ENCODE measurements around the gene MMP24OS.
"Not testable (repeated sequence)": the region's sequence is repeated elsewhere in the genome, so short reads cannot be mapped to it uniquely, and the experiment has no call there.

Gene MMP24OS

DNA sequence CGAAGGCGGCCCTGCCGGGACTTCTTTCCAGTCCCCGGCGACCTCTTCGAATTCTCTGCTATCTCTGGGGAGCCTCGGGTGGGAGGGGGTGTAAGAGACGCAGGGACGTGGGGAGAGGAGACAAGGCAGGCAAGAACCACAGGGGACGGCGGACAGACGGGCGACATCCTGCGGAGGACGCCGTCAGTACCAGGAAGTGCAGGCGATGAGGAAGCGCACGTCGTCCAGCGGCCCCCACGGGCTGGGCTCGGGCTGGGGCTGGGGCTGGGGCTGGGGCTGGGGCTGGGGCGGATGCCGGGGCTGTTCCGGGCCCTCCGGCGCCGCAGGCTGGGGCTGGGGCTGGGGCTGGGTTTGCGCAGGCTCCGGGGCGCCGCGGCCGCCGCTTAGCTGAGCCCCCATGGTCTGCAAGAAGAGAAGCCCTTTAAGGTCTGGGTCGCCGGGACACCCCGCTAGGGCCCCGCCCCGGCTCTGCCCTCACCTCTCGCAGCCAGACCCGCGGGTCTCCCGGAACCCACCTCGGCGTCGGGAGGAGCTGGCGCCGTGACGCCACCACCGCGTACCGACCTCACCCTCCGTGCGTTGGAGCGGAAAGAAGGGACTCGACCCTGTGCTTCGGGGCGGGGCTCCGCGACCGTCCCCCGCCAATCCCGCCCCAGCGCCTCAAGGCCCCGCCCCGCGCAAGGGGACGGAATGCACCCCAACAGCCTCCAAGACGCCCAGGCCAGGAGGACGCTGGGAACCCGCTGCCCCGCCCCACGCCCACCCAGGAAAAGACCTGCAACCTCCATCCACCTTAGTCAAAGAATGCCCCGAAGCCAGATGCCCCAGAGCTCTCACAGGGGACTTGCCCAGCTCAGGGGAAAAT, at the start of gene MMP24OS:
MMP24OS (minus strand) TSS at position 592 of the 865 bp plus-strand sequence; CDS start at position 399, 193 bp downstream.
- peak; percentile 55 for DNase-seq (ENCODE audit: low read depth)

DNA sequence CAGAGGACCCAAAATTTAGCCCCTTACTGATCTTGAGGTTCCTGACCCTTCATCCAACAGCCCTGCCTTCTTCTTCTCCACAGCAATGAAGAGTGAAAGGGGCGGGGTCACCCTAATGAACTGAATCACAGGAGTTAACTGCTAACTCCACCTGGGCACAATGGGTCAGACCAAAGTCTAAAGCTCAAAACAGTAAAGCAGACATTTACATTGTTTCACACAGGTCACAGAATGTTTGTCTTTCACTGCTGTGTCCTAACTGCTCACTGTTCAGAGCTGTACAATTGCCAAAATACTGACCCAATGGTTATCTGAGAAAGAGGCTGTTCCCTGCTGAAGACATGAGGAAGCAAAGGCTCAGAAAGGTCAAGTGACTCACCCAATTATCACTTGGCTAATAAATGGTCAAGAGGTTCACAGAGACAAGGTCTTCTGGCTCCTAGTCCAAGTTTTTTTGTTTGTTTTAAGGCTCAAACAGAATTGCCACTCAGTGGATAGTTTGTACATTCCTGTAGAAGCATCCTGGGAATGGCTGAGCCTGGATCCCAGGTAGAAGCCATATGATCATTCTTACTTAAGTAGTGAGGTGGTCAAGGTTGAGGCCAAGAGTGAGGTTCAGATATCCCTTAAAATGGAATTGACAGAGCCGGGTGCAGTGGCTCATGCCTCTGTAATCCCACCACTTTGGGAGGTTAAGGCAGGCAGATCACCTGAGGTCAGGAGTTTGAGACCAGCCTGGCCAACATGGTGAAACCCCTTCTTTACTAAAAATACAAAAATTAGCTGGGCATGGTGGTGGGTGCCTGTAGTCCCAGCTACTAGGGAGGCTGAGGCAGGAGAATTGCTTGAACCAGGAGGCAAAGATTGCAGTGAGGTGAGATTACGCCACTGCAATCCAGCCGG, 49.4 kb upstream of the MMP24OS start:
- peak; percentile 84 for DNase-seq (ENCODE audit: low read depth)

DNA sequence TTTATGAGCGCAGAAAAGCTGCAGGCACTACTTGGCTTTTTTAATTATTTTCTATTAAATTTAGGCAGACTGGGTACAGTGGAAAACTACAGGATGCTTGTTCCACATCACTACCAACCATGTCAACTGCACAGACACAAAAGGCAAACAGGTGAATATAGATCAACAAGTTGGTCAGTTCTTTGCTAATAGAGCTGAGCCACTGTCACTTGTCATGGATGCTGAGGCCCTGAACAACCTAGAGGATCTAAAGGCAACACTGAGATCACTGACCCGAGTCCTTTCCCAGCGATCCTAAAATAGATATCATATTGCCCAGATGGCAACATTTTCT, 48.8 kb upstream of the MMP24OS start:
- DNase-seq (ENCODE audit: low read depth): no peak

DNA sequence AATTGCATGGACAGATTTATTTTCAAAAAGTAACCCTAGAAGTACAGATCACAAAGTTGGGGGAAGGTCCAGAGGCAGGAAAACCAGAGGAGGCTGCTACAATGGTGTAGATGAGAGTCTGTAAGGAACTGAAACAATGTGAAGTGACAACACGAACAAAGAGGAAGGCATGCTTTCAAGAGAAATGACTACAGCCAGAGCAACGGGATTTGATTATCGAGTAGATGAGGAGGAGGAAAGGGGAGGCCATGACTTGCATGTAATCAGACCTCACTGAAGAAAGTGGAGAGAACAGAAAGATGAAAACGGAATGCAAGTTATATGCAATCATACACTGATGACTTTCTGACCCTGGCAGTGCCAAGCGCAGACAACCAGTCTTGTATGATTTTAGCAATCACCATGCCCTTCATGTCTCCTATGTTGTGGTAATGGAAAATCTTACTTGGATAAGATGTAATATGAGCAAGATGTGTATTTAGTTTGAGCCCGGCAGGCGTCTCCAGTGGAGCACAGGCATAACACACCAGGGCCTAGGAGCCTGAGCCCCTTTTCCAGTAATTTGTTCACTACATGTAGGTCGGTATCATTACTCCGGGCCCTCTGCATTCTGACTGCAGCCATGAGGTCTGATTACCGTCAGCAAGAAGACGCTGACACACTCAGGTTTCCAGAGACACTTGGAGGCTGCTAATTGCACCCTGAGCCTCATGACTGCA, 48.3 kb upstream of the MMP24OS start:
- DNase-seq (ENCODE audit: low read depth): no peak

DNA sequence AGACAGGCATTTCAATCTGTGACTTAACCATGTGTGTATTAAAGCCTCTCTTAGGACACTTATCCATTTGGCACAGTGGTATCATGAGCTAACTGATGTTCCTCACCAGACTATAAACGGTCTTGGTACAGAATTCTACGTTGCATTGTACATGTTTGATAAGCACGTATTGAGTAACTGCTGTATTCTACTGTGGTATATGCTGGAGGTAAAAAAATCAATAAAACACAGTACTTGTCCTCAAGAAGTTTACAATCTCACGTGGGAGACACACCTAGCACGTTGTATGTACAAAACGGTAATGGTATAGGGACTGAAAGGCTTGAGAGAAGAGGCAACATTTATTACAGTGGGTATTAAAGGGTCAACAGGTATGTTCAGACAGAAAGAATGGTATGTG, 47.5 kb upstream of the MMP24OS start:
- DNase-seq (ENCODE audit: low read depth): no peak

DNA sequence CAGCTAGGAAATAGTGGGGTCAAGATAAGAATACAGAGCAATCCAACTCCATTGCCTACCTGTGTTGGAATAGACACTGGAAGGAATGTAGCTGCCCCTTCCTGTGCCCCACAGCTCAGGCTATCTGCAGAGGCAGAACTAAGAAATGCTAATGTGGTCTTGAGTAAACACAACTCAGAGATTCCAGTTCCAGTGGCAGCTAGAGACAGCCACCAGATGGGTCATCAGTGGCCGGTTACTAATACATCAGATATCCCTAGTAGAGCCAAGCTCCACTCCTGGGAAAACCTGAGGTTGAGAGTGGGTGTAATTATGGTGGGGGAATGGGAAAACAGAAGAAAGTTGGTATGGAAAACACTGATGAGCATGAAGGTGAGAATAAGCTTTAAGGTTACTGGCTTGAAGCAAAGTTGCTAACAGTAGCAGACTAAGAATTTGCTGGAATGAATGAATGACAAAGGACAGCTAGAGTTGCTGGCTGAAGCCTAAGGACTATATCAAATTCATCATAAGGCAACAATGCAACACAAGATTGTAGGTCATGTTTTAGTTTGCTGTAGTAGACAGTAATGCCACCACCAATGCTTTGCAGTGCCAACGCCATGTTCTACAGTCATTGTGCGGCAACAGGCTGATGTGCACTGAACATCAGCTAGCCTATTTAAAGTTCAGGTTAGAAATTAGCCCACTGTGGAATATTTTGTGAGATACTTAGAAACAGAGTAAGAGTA, 42.6 kb upstream of the MMP24OS start:
- peak; percentile 70 for DNase-seq (ENCODE audit: low read depth)

DNA sequence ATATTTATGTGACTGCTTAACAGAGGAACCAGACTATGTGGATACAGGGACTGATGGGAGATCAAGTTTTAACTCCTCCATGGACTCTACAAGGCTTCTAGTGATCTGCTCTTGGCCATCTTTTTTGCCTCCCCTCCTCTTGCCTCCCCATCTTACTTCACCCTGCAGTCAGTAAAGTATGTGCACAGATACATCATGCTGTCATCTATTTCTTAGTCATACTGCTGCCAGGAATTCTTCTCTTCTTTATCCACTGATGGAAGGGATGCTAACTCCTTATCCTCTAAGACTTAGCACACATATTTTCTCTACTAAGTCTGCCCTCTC, 41.9 kb upstream of the MMP24OS start:
- peak; percentile 51 for DNase-seq (ENCODE audit: low read depth)

DNA sequence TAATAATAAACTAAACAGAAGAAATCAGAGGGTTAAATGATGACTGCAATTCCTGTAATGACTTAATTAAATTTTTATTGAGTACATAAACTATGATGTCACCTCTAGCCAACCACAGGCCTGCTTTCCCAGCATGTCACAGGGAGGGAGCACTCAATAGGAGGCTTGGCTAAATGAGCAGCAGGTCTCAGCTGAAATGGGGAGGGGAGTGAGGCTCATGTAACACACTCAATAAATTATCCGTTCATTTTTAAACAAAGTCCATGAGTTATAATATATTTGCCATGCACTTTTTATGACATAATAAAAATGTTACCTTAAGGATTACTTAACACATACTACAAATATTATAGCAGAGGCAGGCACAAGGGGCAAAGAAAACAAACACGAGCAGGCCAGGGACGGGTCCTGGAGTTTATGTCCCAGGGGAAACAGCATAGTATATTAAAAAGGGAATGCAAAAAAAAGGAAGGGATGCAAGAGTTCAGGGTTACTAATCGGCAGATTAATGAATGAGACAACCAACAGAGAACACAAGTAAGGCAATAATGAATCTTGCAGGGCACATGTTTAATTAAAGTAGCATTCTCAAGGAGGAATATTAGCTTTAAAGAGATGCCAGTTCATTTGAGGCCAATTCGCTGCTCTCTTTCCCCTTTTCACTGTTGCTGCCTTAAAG, 41.4 kb upstream of the MMP24OS start:
- peak; percentile 47 for DNase-seq (ENCODE audit: low read depth)

DNA sequence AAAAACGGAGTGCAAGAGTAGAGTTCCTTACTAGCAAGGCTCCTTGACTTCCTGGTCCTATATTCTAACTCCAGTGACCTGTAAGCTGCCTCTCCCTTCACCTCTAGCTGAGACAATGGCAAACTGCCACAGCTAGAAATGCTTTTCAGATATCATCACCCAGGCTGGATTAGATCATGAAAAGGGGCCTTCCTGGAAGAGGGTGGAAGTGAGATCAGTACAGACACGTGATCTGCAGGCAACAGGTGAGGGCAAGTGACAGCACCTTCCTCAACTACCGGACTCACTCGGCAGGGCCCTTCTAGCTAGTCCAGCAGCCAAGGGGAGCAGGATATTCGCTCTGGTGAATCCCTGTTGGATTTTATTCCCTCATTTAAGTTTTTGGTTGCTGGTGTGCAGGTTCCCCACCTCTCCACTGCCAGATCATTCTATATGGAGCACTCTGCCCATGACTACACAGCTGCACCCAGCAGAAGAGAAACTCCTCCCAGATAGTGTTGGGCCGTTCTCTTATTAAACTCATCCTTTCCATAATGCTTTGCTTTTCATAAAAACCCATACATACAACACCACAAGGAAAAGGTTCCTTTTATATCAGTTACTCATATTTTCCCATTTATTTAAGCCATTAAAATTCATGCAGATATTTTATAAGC, 40.7 kb upstream of the MMP24OS start:
- peak; percentile 71 for DNase-seq (ENCODE audit: low read depth)

DNA sequence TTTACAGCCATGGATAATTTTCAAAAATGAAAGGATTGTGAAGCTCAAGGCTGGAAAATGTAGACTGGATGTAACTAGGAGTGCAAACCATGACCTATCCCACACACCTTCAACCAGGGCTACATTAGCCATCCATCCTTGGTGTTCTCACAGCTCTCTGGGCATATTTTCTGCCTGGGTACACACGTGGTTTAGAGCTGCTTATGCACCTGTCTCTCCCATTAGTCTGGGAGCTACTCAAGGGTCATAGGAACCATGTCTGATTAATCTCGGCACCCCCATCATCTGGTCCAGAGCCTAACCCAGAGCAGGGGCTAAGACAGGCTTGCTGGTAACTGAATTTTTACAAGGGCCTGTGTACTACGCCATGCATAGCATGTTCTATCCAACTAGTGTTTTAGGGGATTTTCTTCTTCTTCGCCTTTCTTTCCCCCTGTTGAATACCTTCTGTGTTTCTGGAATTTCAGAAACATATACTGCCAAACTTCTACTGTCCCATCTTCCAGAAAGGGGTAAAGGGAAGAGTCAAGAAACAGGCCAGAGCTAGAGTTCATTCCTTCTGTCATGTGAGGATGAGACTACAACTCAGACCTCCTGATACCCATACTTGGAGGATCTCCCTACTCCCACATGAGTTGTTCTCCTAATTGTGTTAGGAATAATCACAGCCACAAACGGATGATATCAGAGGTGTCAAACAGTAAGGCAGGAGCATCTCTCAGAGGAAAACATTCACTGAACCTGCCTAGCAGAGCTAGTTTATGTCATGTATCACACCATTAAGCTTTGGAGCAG, 39.7 kb upstream of the MMP24OS start:
- DNase-seq (ENCODE audit: low read depth): no peak

DNA sequence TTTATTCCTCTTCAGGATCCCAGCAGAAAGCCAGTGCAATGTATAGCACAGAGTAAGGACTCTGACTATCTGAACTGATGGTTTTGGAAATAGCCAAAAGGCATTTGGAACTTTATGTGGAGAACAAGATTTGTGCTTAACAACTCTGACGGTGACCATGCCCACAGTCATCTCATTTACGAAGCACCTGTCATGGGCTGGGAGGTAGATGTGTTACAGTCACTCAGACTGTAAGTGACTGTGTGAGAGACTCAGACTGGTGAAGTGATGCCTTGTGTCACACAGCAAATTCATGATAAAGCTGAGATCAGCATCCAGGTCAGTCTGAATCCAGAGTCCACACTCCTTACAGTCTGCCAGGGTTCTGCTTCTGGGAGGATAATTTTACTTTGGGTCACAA, 38.2 kb upstream of the MMP24OS start:
- no peak for DNase-seq (ENCODE audit: low read depth)

DNA sequence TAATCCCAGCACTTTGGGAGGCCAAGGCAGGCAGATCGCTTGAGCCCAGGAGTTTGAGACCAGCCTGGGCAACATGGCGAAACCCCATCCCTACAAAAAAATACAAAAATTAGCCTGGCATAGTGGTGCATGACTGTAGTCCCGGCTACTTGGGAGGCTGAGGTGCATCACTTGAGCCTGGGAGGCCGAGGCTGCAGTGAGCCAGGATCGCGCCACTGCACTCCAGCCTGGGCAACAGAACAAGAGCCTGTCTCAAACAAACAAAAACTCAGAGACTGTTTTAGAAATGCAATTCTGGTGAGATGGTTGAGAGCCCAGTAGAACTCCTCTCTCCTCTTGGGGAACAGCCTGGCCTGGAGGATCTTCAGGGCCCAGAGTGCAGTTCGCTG, 37.7 kb upstream of the MMP24OS start:
- DNase-seq (ENCODE audit: low read depth): not testable (repeated sequence)

DNA sequence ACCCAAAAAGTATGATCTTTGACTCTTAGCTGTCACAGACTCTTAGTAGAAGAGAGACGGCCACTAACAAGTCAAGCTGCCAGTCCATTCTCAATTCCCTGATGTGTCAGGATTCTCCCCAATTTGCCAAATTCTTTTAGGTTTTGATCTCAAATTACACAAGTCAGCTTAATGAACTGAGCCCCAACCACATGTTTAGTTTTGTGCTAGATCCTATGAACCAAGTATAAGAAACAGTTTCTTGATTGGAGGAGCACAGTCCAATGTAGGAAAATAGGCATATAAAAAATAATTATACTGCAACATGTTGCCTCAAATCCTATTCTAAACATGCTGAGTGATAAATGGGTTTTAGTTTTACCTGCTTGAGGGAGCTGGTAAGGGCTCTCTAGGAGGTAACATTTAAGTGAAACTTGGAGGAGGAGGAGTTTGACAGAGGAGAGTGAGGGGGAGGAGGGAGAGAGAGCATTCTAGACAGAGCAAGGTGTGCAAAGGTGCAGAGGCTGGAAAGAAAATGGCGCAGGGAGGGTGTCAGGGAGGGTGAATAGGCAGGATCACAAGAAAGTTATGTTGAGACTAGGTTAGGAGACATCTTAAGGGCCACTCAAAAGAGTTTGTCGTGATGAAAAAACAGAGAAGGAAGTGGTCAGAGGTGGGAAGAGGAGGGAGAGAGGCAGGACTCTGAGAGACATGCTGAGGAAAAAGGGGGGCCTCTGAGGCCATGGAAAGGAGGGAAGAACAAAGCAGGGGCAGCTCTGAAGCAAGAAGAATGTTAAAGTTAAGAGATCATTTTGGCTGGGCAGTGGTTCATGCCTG, 37.1 kb upstream of the MMP24OS start:
- DNase-seq (ENCODE audit: low read depth): no peak

DNA sequence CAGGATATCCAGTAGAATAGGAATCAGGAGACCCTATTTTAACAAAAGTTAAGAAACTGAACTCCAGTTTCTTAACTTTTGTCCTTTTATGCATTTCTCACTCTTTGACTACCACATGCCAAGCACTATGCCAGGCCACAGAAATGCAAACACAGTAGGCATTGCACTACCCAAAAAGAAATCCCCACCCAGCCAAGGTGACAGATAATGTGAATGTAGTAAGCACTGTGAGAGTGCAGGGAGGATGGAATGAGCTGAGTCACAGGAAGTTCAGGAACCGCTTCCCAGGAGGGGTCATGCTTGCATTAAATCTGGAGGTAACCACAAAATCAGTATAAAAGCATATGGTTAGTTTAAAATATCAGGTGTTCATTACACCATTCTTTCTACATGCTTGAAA, 34.4 kb upstream of the MMP24OS start:
- DNase-seq (ENCODE audit: low read depth): peak; percentile 87

DNA sequence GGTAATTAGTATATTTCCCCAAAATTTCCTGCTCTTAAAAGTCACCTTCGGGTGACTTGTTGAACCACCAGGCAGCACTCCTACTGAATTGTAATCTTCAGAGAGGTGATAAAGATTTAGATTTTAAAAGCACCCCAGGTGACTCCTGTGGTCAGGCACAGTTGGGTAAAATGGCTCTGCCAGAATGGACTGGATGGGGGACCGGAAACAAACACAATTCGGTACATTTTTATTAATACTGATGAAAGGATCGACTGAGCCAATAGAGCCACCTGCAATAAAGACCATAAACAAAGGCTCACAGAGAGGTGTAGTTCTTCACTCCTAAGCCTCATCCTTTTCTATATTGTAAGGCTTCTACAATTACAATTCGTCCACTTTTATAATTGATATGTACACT, 33.9 kb upstream of the MMP24OS start:
- no peak for DNase-seq (ENCODE audit: low read depth)

DNA sequence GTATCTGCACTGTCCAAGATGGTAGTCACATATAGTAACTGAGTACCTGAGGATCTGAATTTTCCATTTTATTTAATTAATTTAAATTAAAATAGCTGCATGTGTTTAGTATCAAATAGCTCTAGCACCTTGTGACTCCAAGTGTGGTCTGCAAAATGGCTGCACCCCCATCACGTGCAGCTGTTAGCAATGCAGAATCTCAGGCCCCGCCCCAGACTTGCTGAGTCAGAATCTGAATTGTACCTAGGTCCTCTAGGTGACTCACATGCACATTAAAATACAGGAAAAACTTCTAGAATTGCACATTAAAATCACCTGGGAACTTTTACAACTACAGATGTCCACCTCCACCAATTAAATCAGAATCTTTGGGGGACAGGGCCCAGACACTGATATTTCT, 33.5 kb upstream of the MMP24OS start:
- DNase-seq (ENCODE audit: low read depth): no peak

DNA sequence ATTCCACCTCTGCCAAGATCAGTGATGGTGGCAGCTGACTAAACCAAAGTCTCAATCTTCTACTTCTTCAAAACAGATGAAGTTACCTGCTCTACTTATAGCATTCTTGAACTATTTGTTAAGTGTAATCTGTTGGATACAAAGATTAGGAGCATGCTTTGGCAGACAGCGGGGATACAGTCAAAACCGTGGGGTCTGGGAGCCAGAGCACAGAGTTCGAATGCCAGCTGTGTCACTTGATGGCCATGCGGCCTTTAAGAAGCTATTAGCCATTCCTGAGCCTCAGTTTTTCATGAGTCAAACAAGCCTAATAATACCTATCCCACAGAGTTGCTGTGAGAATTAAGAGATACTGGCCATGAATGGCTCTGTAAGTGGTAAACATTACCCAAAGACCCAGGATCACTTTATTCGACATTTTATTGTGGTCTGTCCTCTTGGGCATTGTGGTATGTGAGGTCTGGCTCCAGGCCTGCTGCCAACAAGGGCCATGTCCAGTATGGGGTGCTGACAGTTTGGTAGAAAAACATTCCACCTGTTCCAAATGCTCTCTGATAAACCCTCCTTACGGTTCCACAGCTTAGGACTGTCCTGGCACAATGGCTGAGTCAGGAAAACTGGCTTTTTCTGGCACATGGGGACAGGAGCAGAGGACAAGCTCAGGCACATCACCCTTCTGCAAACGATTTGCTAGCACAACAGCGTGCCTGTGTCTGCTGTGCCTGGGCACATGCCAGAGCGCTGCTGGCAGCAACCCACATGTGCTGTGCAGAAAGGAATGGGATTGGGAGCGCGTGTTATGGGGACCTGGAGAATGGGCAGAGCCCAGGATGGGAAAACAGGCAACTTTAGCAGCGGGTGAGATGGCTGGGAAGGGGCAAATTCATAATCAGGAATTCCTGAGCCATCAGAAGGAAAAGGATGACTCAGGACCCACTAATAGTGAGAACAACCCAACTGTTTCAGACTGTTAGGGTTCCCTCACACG, 30.0 kb upstream of the MMP24OS start:
- DNase-seq (ENCODE audit: low read depth): peak; percentile 96
